ENCODE data around the gene PTPRQ. TPM values are rescaled to one million over a fixed set of nuclear protein-coding genes. Genes with fewer than 3 reads are reported as not detected.

Gene PTPRQ
- total and polyA plus RNA-seq, 9 of the 15 experiments (the other 6 are each of a cell fraction or from before 2014, with no cell fraction given): not detected

DNA sequence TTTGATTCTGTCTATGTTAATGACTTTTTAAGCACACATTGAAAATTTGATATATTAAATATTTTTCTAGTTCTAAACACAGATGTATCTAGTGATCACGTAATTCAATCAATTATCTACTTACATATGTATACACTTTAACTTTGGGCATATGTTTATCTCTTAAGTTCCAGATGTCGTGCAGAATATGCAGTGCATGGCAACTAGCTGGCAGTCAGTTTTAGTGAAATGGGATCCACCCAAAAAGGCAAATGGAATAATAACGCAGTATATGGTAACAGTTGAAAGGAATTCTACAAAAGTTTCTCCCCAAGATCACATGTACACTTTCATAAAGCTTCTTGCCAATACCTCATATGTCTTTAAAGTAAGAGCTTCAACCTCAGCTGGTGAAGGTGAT, 105.3 kb downstream of the PTPRQ start (continued):
- TF ChIP-seq, protein P1, sequence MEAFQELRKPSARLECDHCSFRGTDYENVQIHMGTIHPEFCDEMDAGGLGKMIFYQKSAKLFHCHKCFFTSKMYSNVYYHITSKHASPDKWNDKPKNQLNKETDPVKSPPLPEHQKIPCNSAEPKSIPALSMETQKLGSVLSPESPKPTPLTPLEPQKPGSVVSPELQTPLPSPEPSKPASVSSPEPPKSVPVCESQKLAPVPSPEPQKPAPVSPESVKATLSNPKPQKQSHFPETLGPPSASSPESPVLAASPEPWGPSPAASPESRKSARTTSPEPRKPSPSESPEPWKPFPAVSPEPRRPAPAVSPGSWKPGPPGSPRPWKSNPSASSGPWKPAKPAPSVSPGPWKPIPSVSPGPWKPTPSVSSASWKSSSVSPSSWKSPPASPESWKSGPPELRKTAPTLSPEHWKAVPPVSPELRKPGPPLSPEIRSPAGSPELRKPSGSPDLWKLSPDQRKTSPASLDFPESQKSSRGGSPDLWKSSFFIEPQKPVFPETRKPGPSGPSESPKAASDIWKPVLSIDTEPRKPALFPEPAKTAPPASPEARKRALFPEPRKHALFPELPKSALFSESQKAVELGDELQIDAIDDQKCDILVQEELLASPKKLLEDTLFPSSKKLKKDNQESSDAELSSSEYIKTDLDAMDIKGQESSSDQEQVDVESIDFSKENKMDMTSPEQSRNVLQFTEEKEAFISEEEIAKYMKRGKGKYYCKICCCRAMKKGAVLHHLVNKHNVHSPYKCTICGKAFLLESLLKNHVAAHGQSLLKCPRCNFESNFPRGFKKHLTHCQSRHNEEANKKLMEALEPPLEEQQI (IDR thresholded peaks at IDR 0.05): no peak
- no peak for TF ChIP-seq ZNF263 (CRISPR knock-in tag; IDR thresholded peaks at IDR 0.05; ENCODE audit: borderline replicate concordance)
- no peak for TF ChIP-seq CSDE1 (IDR thresholded peaks at IDR 0.05)
- TF ChIP-seq NBN (IDR thresholded peaks at IDR 0.05; ENCODE audit: low read depth): no peak

DNA sequence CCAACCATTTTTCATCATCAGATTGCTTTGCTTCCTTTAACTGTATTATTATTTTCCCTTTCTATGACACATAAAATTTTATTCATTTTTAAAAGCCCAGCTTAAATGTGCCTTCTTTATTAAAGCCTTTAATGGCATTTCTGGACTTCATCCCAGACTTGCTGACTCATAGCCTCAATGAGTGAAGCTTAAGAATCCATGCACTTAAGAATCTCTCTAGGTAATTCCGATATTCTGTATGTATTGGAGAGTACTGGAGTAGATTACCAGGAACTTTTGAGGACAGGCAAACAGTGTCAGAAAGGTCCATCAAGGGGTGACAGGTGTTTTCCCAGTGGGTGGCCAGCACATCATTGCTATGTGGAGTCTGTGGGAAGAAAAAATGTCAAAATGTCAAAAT, 107.9 kb downstream of the PTPRQ start:
- Histone ChIP-seq H3K9ac (ENCODE audit: insufficient read depth in 1 of 2, low read depth in 2 of 2, low read length in 2 of 2) (no peak overlapping the region), H3K27me3 (ENCODE audit: control insufficient read depth in 2 of 2, insufficient read depth in 2 of 2, low read length in 2 of 2) (no peaks in the 10 kb centered on the region), H3K4me3 (no peak overlapping the region), H3K36me3 (ENCODE audit: control insufficient read depth, insufficient read depth, low read length) (no peaks in the 10 kb centered on the region), H3K9me1 (ENCODE audit: control insufficient read depth, insufficient read depth, low read length) (no peaks in the 10 kb centered on the region), H3K27ac (ENCODE audit: extremely low read depth, low read depth, low read length) (no peak overlapping the region), H2AFZ (ENCODE audit: low read depth, low read length) (no peak overlapping the region), H3K4me2 (ENCODE audit: insufficient read depth, low read length) (no peak overlapping the region), H3K4me1 (replicated peaks in 1 of 2; ENCODE audit: control insufficient read depth in 2 of 2, insufficient read depth in 2 of 2, low read length in 2 of 2) (no peaks in the 10 kb centered on the region), H3K9me3 (replicated peaks; ENCODE audit: control insufficient read depth, insufficient read depth, low read depth, low read length) (no peaks in the 10 kb centered on the region; the same call in 1 of the 2 replicates), H4K20me1 (replicated peaks; ENCODE audit: control insufficient read depth, insufficient read depth, low read length) (no peaks in the 10 kb centered on the region), H3K79me2 (ENCODE audit: control insufficient read depth, insufficient read depth, low read length) (no peaks in the 10 kb centered on the region)
- in situ Hi-C loops (cut with MboI): no loop called here
- POLR2A ChIA-PET: no interaction called here
- no peak for FAIRE-seq
- CTCF ChIA-PET (ENCODE audit: low intra/inter-chr PET ratio): no interaction called here
- intact Hi-C loops (cut with micrococcal nuclease): no loop called here
- 7% methylated on average over 1 of the region's 1 CpG for WGBS (ENCODE audit: insufficient coverage, low coverage, missing lambda C conversion rate)
- no peak for ATAC-seq
- TF ChIP-seq ZFP30 (CRISPR knock-in tag; IDR thresholded peaks at IDR 0.05; ENCODE audit: borderline replicate concordance) (no peak), ELF1 (tag; IDR thresholded peaks at IDR 0.05) (no peak)
- DNase-seq (ENCODE audit: extremely low read depth in 1 of 4, low spot score in 3 of 4): no peak
- BruUV-seq (replicated peaks): no TSS peak

Data from K562 (cell line).